Pancreas (tissue), 10 donors: Measurements from ENCODE around the gene STXBP4. TPM values are rescaled to one million over a fixed set of nuclear protein-coding genes. Genes with fewer than 3 reads are reported as not detected.
A peak's percentile ranks its signal among the peaks of the same experiment; 100 is the strongest.

Experiments
- ATAC-seq, 4 donors: fragments of 200-7000 bp; cut with Tn5 transposase; one replicate each; pipeline versions ENCODE4 v1.8.0 to v1.9.1; 2020; ENCODE audit warnings: mild to moderate bottlenecking in 4 of 4, moderate library complexity in 4 of 4
- DNase-seq, 6 donors: peaks; one replicate each; pipeline ENCODE4 v3.0.0-alpha.2; 2020
- FAIRE-seq: peaks from 2 replicates; lab custom pipeline; 2012; peaks lifted over from hg19 to GRCh38; lab: Jason Lieb, UNC
- H3K27ac ChIP-seq, 4 donors: fragments of 200-600 bp; sonication (generic); 1 replicate in 3 of 4; 2 replicates in 1 of 4; pipeline versions ENCODE4 v1.5.0 to v1.8.0; 2020
- H3K27me3 ChIP-seq, 4 donors: fragments of 200-600 bp; one replicate each; pipeline ENCODE4 v1.8.0; 2021
- H3K36me3 ChIP-seq, 3 donors: fragments of 200-600 bp; sonication (generic) in 1 of 3; one replicate each; pipeline versions ENCODE4 v1.5.0 to v1.8.0; 2020 to 2021
- H3K4me1 ChIP-seq, 3 donors: fragments of 200-600 bp; one replicate each; pipeline ENCODE4 v1.8.0; 2021
- H3K4me3 ChIP-seq, 4 donors: fragments of 200-600 bp; sonication (generic) in 2 of 4; one replicate each; pipeline versions ENCODE4 v1.5.0 to v1.8.0; 2020 to 2021
- H3K9me3 ChIP-seq, 4 donors: fragments of 200-600 bp; one replicate each; pipeline ENCODE4 v1.8.0; 2021
- WGBS, 2 donors: extraction: QIAGEN DNeasy Blood & Tissue Kit; methylation state at CpG; one replicate each; pipeline ENCODE4 v1.1.7; 2013; 5-methylcytosine and 5-hydroxymethylcytosine counted together
- intact Hi-C, 3 donors: fragments of 100-400 bp; cut with DNase I; formaldehyde crosslinking; loops; one replicate each; pipeline versions ENCODE4 v1.11.1 to v1.14.2; 2022
- polyA plus RNA-seq, 2 donors: library from polyadenylated mRNA; stranded (reverse); fragments of 200-250 nt; gene quantifications; one replicate each; pipeline ENCODE4 v1.2.3, GENCODE V29; 2013
- total RNA-seq, 6 donors: library from RNA; stranded (reverse); fragmentation: NEBNext Ultra II Directional in 4 of 6; extraction: Animal tissue kit (Norgen Biotek cat#: 25700) in 4 of 6; gene quantifications; one replicate each; pipeline versions ENCODE4 v1.2.1 to v1.2.4, GENCODE V29; 2021 to 2023
- TF ChIP-seq, protein P1 (sequence below), 4 donors: fragments of 200-600 bp; sonication (generic) in 3 of 4; IDR thresholded peaks; one replicate each; pipeline versions ENCODE4 v1.5.0 to v1.8.0; 2021; ENCODE audit warnings: antibody characterized with exemption in 4 of 4
- donor health status: healthy with polysubstance abuse.
- donor health status: DM: no; HTN: no; CAD: no; lungs with moderate emphysema.
- donor health status: DM: no; HTN: no; CAD: no.
- donor health status: control.
- donor health status: control.
- donor health status: Bipolar disorder and iron deficiency.
- donor health status: DM: yes; HTN: yes; CAD: no.
- donor health status: DM: no; HTN: no; CAD: no.
- donor health status: DM: no; HTN: no; CAD: no.
- donor health status: DM: yes; HTN: yes; CAD: no.

STXBP4 gene
- total and polyA plus RNA-seq, 8 donors: 0.72 to 12.6 (median 5.4) TPM

DNA sequence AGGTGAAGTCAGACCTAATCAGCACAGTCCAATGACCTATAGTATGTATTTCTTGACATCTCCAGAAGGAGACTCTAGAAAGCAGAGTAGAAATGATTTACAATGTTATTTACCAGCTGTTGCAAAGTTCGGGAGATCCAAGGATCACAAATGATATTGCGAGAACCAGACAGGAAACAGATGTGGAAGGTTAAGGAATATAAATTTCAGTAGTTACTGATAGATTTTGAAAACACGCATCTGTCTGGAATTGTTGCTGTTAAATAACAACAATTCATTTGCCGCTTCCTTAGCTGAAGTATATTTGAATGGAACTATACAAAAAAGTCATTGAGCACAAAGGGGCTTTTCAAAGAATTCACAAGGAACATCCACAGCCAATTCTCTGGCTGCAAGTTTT is 72.0 kb downstream of the STXBP4 start:
- TF ChIP-seq, protein P1, sequence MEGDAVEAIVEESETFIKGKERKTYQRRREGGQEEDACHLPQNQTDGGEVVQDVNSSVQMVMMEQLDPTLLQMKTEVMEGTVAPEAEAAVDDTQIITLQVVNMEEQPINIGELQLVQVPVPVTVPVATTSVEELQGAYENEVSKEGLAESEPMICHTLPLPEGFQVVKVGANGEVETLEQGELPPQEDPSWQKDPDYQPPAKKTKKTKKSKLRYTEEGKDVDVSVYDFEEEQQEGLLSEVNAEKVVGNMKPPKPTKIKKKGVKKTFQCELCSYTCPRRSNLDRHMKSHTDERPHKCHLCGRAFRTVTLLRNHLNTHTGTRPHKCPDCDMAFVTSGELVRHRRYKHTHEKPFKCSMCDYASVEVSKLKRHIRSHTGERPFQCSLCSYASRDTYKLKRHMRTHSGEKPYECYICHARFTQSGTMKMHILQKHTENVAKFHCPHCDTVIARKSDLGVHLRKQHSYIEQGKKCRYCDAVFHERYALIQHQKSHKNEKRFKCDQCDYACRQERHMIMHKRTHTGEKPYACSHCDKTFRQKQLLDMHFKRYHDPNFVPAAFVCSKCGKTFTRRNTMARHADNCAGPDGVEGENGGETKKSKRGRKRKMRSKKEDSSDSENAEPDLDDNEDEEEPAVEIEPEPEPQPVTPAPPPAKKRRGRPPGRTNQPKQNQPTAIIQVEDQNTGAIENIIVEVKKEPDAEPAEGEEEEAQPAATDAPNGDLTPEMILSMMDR (IDR thresholded peaks at IDR 0.05): no peak
- Histone ChIP-seq H3K36me3 (no peaks in the 10 kb centered on the region), H3K4me1 (no peaks in the 10 kb centered on the region), H3K4me3 (no peak overlapping the region), H3K27ac (no peak overlapping the region), H3K9me3 (no peaks in the 10 kb centered on the region), H3K27me3 (no peaks in the 10 kb centered on the region)
- intact Hi-C loops: no loop called here
- ATAC-seq (no peak), DNase-seq (no peak), FAIRE-seq (no peak)
- WGBS, 2 donors: 81 to 86% methylated on average over 4 of the region's 4 CpGs

- FAIRE-seq: peak; percentile 13
- intact Hi-C loops: no loop called here
- DNase-seq: no peak
- no peak overlapping the region for H3K4me3 ChIP-seq
- H3K27me3 ChIP-seq: no peaks in the 10 kb centered on the region
- no peaks in the 10 kb centered on the region for H3K9me3 ChIP-seq
- no peak for ATAC-seq
- H3K4me1 ChIP-seq: peaks cover 0 to 7% (median 4%) of the 10 kb centered on the region in 3 donors
- H3K27ac ChIP-seq: no peak overlapping the region
- H3K36me3 ChIP-seq: no peaks in the 10 kb centered on the region
- TF ChIP-seq, protein P1 (IDR thresholded peaks at IDR 0.05): peak in 1 of 4 donors; percentile 9
- WGBS, 2 donors: 89 to 100% methylated on average over 1 of the region's 1 CpG
These were observed 85.3 kb downstream of the STXBP4 start for GRCh38 chr17:55053855-55054254.

- Histone ChIP-seq H3K27me3 (no peaks in the 10 kb centered on the region), H3K4me3 (no peak overlapping the region), H3K9me3 (no peaks in the 10 kb centered on the region), H3K36me3 (no peaks in the 10 kb centered on the region), H3K4me1 (peaks cover 0 to 7% (median 4%) of the 10 kb centered on the region in 3 donors), H3K27ac (no peak overlapping the region)
- no peak for DNase-seq
- TF ChIP-seq, protein P1 (IDR thresholded peaks at IDR 0.05): no peak
- FAIRE-seq: no peak
- no peak for ATAC-seq
- intact Hi-C loops: no loop called here
These were observed 85.9 kb downstream of the STXBP4 start for GRCh38 chr17:55054429-55054828.

DNA sequence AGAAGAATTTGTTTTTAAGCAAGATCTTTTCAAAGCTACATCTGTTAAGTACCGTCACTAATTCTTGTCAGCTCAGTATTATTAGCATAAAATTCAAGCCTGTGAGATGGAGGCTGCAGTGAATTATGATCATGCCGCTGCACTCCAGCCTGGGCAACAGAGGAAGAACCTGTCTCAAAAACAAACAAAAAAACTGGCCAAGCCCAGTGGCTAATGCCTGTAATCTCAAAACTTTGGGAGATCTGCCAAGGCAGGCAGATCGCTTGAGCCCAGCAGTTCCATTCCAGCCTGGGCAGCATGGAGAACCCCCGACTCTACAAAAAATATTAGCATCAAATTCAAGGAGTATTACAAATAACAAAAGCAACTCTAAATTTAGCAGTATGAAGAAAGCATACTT is 88.0 kb downstream of the STXBP4 start:
- intact Hi-C loops: no loop called here
- H3K4me1 ChIP-seq: peaks cover 0 to 7% (median 4%) of the 10 kb centered on the region in 3 donors
- 11 to 12% methylated on average over 4 of the region's 4 CpGs for WGBS, 2 donors
- no peaks in the 10 kb centered on the region for H3K36me3 ChIP-seq
- TF ChIP-seq, protein P1 (IDR thresholded peaks at IDR 0.05): no peak
- ATAC-seq (peak; percentile 75 to 96 (median 88)), FAIRE-seq (no peak), DNase-seq (peak in 5 of 6 donors; percentile 26 to 49 (median 31))
- H3K4me3 ChIP-seq: no peak overlapping the region
- H3K27me3 ChIP-seq: no peaks in the 10 kb centered on the region
- H3K27ac ChIP-seq: no peak overlapping the region
- H3K9me3 ChIP-seq: no peaks in the 10 kb centered on the region

GRCh38 chr17:55057184-55057583 is 88.6 kb downstream of the STXBP4 start:
- no peak overlapping the region for H3K27ac ChIP-seq
- no peak for FAIRE-seq
- H3K27me3 ChIP-seq: no peaks in the 10 kb centered on the region

More at GRCh38 chr17:55057184-55057583, 88.6 kb downstream of the STXBP4 start:
- Histone ChIP-seq H3K4me3 (no peak overlapping the region), H3K4me1 (peaks cover 0 to 7% (median 4%) of the 10 kb centered on the region in 3 donors), H3K36me3 (no peaks in the 10 kb centered on the region), H3K9me3 (no peaks in the 10 kb centered on the region)
- TF ChIP-seq, protein P1 (IDR thresholded peaks at IDR 0.05): no peak
- no peak for ATAC-seq
- intact Hi-C loops: no loop called here
- no peak for DNase-seq
- 84 to 89% methylated on average over 3 of the region's 3 CpGs for whole genome bisulfite sequencing, 2 donors
